Measurements from ENCODE around the gene FAM229B.

DNA sequence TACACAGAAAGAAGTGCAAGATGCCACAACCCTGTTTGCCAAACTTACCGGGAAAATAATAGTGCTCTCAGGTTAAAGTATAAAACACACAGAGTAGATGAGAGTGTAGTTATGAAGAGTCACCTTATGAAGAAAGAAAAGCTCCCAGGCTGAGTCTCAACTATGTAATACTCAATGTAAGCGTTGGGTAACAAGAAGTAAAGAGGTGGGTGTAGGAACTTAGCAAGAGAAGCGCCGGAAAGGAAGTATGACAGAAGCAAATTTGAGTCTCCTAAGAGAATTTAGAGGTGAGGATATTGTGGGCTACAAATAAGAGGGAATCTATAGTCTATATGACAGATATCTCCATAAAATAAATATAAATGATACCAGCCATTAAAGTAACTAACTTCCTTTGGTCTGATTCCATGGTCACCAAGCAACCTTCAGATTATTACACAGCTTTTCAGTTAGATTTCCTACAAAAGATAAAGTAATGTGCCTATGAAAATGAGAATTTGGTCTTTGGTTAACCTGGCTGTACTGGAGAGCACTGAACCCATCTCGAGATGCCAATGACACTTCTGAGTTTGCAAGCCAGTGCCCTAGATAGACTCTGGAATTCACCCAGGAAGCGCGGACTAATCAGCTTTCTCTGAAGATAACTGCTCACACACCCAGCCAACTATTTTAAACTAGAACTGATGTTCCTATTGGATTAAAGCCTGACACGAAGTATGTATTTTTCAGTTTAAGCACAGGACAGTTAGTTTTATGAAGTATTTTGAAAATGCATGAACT, 1.9 kb upstream of the FAM229B start:
- TF ChIP-seq, protein P1, sequence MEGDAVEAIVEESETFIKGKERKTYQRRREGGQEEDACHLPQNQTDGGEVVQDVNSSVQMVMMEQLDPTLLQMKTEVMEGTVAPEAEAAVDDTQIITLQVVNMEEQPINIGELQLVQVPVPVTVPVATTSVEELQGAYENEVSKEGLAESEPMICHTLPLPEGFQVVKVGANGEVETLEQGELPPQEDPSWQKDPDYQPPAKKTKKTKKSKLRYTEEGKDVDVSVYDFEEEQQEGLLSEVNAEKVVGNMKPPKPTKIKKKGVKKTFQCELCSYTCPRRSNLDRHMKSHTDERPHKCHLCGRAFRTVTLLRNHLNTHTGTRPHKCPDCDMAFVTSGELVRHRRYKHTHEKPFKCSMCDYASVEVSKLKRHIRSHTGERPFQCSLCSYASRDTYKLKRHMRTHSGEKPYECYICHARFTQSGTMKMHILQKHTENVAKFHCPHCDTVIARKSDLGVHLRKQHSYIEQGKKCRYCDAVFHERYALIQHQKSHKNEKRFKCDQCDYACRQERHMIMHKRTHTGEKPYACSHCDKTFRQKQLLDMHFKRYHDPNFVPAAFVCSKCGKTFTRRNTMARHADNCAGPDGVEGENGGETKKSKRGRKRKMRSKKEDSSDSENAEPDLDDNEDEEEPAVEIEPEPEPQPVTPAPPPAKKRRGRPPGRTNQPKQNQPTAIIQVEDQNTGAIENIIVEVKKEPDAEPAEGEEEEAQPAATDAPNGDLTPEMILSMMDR (IDR thresholded peaks at IDR 0.05), result no peak
- TF ChIP-seq POLR2A (IDR thresholded peaks at IDR 0.05), result no peak

All from body of pancreas (tissue), 4 donors.